Ammon's horn (tissue), 1 donor: ENCODE data around the gene LARP6.
"Not testable (repeated sequence)": the region's sequence is repeated elsewhere in the genome, so short reads cannot be mapped to it uniquely, and the experiment has no call there.

ENCODE experiments used
- DNase-seq: peaks from one replicate; pipeline ENCODE4 v3.0.0-alpha.2; 2016; ENCODE audit warnings: low spot score

Gene LARP6

GRCh38 chr15:70853973-70854665, at the start of gene LARP6:
Gene LARP6, minus strand, starts transcription at chr15:70854157. Its CDS starts 69 bp downstream, at chr15:70854088.
- DNase-seq = peak; percentile 73

- no peak for DNase-seq
Observed at GRCh38 chr15:70902107-70902506, 48.1 kb upstream of the LARP6 start.

- DNase-seq = peak; percentile 66
Observed at GRCh38 chr15:70892912-70893560, 39.1 kb upstream of the LARP6 start.

- peak; percentile 96 for DNase-seq
Observed at GRCh38 chr15:70892002-70892911, 38.3 kb upstream of the LARP6 start, which contains the start of the genes LRRC49 and THAP10. Gene LRRC49, plus strand, starts transcription at chr15:70892826. Its CDS starts 69 bp downstream, at chr15:70892895. Gene THAP10, minus strand, starts transcription at chr15:70892433. Its CDS starts 161 bp downstream, at chr15:70892272.

- DNase-seq = no peak
Observed at GRCh38 chr15:70882361-70882760, 28.4 kb upstream of the LARP6 start.

- no peak for DNase-seq
Observed at GRCh38 chr15:70880781-70881180, 26.8 kb upstream of the LARP6 start.

GRCh38 chr15:70879401-70879800, 25.4 kb upstream of the LARP6 start:
- DNase-seq = no peak

GRCh38 chr15:70876683-70877082, 22.7 kb upstream of the LARP6 start:
- DNase-seq = no peak

- DNase-seq = no peak
Observed at GRCh38 chr15:70876011-70876410, 22.1 kb upstream of the LARP6 start.

GRCh38 chr15:70875001-70875782, 21.2 kb upstream of the LARP6 start:
- peak; percentile 79 for DNase-seq

- no peak for DNase-seq
Observed at GRCh38 chr15:70873232-70874054, 19.5 kb upstream of the LARP6 start.

- DNase-seq = not testable (repeated sequence)
Observed at GRCh38 chr15:70871490-70871889, 17.5 kb upstream of the LARP6 start.

GRCh38 chr15:70870051-70870450, 16.1 kb upstream of the LARP6 start:
- peak; percentile 71 for DNase-seq

- DNase-seq = peak; percentile 43
Observed at GRCh38 chr15:70869346-70869745, 15.4 kb upstream of the LARP6 start.

GRCh38 chr15:70867911-70868467, 14.0 kb upstream of the LARP6 start:
- peak; percentile 65 for DNase-seq

- no peak for DNase-seq
Observed at GRCh38 chr15:70866982-70867641, 13.2 kb upstream of the LARP6 start.

GRCh38 chr15:70863450-70864218, 9.7 kb upstream of the LARP6 start:
- peak; percentile 92 for DNase-seq

GRCh38 chr15:70859998-70860397, 6.0 kb upstream of the LARP6 start:
- no peak for DNase-seq

- DNase-seq = no peak
Observed at GRCh38 chr15:70859322-70859908, 5.5 kb upstream of the LARP6 start.
